ENCODE data around the gene PROX2. TPM values are rescaled to one million over a fixed set of nuclear protein-coding genes. Genes with fewer than 3 reads are reported as not detected.

Gene PROX2
- total and polyA plus RNA-seq, 9 of the 15 experiments (the other 6 are each of a cell fraction or from before 2014, with no cell fraction given) = not detected

GRCh38 chr14:74905595-74906142 is 29.7 kb upstream of the PROX2 start (continued):
- TF ChIP-seq NR2C2 (CRISPR knock-in tag; IDR thresholded peaks at IDR 0.05) (no peak), NR2C2 (tag; IDR thresholded peaks at IDR 0.05) (no peak), KLF10 (CRISPR knock-in tag; IDR thresholded peaks at IDR 0.05) (no peak), ERF (CRISPR knock-in tag; IDR thresholded peaks at IDR 0.05) (no peak), YY1 (IDR thresholded peaks at IDR 0.05; ENCODE audit: borderline replicate concordance in 1 of 3, control insufficient read depth in 1 of 3, extremely low read depth in 1 of 3, insufficient read depth in 3 of 3, insufficient read length in 1 of 3, insufficient replicate concordance in 2 of 3, low read depth in 1 of 3, low read length in 2 of 3) (peak in 1 of 3 experiments; percentile 14), NR3C1 (CRISPR knock-in tag; IDR thresholded peaks at IDR 0.05) (no peak), ZNF655 (CRISPR knock-in tag; IDR thresholded peaks at IDR 0.05) (no peak), ETV6 (IDR thresholded peaks at IDR 0.05; ENCODE audit: borderline replicate concordance in 1 of 2, low read depth in 2 of 2, low read length in 1 of 2) (no peak), ETV6 (CRISPR knock-in tag; IDR thresholded peaks at IDR 0.05; ENCODE audit: borderline replicate concordance) (no peak), CAMTA2 (CRISPR knock-in tag; conservative IDR thresholded peaks at IDR 0.05) (no peak), HLTF (IDR thresholded peaks at IDR 0.05) (no peak), POLR2AphosphoS5 (IDR thresholded peaks at IDR 0.05; ENCODE audit: control insufficient read depth, insufficient read depth, low read depth, low read length) (peak; percentile 55; the same call in 1 of the 2 replicates), EP300 (IDR thresholded peaks at IDR 0.05; ENCODE audit: low read length) (no peak), HES1 (IDR thresholded peaks at IDR 0.05; ENCODE audit: low read depth) (no peak), ZFX (CRISPR knock-in tag; IDR thresholded peaks at IDR 0.05) (no peak)
